Nephron (organoid): Measurements from ENCODE around the gene CDH4.

Experiments
- H3K27ac Mint-ChIP-seq, 3 experiments: 2 replicates each; pipeline ENCODE4 v1.8.0; 2020; ENCODE audit warnings: mixed read lengths in 3 of 3, mild to moderate bottlenecking in 2 of 3, moderate library complexity in 1 of 3
- H3K27me3 Mint-ChIP-seq: 2 replicates; pipeline ENCODE4 v1.8.0; 2021; ENCODE audit warnings: low read depth, mild to moderate bottlenecking, moderate library complexity, mixed read lengths
- H3K36me3 Mint-ChIP-seq: 2 replicates; pipeline ENCODE4 v1.8.0; 2020; ENCODE audit warnings: low read depth, mixed read lengths
- H3K4me1 Mint-ChIP-seq: 2 replicates; pipeline ENCODE4 v1.8.0; 2020; ENCODE audit warnings: mixed read lengths
- H3K4me3 Mint-ChIP-seq, 3 experiments: 2 replicates each; pipeline ENCODE4 v1.8.0; 2020; ENCODE audit warnings: mild to moderate bottlenecking in 3 of 3, mixed read lengths in 3 of 3, moderate library complexity in 2 of 3
- H3K9me3 Mint-ChIP-seq: 2 replicates; pipeline ENCODE4 v1.8.0; 2020; ENCODE audit warnings: mixed read lengths
- TF ChIP-seq, protein P1 (sequence below), 3 experiments: fragments of 200-600 bp; sonication (generic); IDR thresholded peaks; one replicate each; pipeline ENCODE4 v1.5.0; 2021; ENCODE audit warnings: antibody characterized with exemption in 3 of 3; ENCODE audit not compliant: unreplicated experiment in 3 of 3

The CDH4 gene

DNA sequence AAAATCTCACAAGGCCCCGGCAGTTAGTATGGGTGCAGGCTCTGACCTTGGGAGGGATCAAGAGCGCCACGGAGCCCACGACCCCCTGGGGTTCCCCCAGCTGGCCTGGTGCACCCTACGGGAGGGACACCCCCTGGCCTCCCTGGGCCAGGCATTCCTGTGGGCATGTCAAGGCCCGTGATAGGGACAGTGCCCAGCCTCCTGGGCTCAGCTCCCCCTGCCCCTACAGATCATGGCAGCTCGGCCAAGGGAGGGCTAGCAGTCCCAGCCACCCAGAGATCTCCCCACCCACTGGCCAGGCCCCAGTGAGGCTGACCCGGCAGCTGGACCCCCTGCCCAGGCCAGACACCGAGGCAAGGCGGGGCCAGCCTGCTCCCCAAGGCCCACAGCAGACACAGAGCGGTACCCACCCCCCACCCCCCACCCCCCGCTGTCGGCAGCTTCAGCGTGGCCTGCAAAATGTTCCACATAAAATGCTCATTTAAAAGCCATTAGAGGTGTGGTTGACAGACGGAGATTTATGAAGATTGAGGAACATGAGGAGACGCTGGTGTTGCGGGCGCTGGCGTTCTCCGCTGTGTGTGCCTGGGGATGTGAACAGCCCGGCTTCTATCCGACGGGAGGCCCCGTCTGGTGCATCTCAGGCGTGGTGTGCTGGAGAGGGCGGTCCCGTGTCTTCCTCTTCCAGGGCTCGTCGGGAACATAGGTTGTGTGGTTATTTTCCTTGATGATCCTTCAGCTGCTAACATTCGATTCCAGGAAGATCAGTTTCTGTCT is 625.1 kb downstream of the CDH4 start:
- H3K27ac Mint-ChIP-seq: no peak overlapping the region
- H3K36me3 Mint-ChIP-seq: no peaks in the 10 kb centered on the region
- H3K4me3 Mint-ChIP-seq: no peak overlapping the region
- no peaks in the 10 kb centered on the region for H3K9me3 Mint-ChIP-seq
- H3K4me1 Mint-ChIP-seq: no peaks in the 10 kb centered on the region
- peaks cover 13% of the 10 kb centered on the region for H3K27me3 Mint-ChIP-seq
- TF ChIP-seq, protein P1, sequence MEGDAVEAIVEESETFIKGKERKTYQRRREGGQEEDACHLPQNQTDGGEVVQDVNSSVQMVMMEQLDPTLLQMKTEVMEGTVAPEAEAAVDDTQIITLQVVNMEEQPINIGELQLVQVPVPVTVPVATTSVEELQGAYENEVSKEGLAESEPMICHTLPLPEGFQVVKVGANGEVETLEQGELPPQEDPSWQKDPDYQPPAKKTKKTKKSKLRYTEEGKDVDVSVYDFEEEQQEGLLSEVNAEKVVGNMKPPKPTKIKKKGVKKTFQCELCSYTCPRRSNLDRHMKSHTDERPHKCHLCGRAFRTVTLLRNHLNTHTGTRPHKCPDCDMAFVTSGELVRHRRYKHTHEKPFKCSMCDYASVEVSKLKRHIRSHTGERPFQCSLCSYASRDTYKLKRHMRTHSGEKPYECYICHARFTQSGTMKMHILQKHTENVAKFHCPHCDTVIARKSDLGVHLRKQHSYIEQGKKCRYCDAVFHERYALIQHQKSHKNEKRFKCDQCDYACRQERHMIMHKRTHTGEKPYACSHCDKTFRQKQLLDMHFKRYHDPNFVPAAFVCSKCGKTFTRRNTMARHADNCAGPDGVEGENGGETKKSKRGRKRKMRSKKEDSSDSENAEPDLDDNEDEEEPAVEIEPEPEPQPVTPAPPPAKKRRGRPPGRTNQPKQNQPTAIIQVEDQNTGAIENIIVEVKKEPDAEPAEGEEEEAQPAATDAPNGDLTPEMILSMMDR (IDR thresholded peaks at IDR 0.05; ENCODE audit: unreplicated experiment in 3 of 3): no peak

DNA sequence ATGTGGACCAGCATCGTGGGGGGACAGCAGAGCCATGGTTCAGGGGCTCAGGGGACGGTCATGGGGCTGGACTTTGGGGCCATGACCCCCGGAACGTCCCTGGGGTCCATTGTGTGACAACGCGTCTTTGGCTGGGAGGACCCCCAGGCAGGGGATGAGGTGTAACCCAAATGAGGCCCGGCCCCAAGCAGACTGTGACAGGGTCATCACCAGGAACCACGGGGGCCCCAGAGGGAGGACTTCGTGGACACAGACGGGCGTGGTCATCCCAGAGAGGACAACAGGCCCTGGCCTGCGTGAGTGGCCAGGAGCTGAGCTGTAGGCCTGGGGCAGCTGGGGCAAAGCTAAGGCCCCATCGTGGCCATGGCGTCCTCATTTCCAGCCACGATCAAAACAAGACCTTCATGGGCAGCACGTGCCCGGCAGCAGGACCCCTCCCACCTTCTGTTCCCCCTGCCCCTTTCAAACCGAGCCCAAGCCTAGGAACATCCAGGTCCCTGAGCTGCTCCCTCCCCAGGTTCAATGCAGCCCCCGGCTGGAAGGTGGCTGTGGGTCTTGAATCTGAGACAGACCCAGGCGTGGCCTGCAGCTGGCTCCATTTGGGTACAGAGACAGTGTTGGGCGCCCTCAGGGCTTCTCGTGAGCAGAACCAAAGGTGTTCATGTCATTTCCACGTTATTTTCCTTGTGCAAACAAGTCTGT is 625.9 kb downstream of the CDH4 start:
- no peaks in the 10 kb centered on the region for H3K9me3 Mint-ChIP-seq
- no peaks in the 10 kb centered on the region for H3K36me3 Mint-ChIP-seq
- H3K27ac Mint-ChIP-seq: no peak overlapping the region
- peaks cover 17% of the 10 kb centered on the region for H3K27me3 Mint-ChIP-seq
- H3K4me3 Mint-ChIP-seq: no peak overlapping the region
- TF ChIP-seq, protein P1 (IDR thresholded peaks at IDR 0.05; ENCODE audit: unreplicated experiment in 3 of 3): no peak
- no peaks in the 10 kb centered on the region for H3K4me1 Mint-ChIP-seq

DNA sequence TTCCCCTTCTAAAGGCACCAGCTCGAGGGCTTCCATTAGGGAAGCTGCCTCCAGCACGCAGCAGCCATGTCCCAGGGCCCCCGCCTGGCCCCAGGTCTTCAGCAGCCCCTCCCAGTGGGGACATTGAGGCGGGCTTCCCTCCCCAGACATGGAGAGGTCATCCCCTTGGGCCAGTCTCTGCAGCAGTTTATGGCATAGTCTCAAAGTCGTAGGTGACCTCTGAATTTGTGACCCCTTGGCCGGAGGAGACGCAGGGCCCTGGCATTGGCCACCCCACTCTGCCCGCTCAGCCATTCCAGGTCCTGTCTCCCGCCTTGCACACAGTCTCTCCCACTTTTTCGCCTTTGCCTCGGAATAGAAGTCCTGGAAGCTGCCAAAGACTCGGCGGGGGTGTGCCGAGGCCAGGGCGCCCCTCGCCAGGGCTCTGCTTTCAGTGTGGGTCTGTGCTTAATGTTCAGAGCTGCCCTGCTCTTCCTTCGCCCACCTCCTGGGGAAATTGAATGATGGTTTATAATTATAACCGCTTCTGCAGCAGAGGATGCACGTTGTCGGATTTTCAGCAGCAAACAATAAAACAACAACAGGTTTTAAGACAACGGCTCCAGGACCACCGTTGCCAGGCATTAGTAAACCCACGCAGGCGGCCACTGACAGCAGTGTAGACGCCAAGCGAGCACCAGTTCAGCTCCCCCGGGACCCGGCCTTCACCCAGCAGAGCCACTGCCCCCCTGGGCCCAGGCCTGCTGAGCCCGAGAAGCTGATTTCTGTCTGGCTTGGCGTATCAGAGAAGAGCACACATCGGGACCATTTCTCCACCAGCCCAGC is 626.6 kb downstream of the CDH4 start:
- H3K9me3 Mint-ChIP-seq: no peaks in the 10 kb centered on the region
- H3K27ac Mint-ChIP-seq: no peak overlapping the region

DNA sequence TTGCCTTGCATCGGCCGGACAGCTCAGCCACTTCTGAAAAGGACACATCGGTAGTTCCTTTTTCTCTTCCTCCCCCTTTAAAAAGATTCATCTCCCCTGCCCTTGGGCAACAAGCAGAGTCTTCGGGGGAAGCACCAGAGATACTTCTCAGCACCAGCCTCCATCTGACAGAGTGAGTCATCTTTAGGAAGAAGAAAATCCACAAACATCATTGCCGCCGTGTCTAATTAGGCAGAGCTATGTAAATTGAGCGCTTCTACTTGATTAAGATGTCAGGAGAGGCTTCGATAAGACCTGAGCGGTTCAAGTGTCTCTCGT is 627.2 kb downstream of the CDH4 start:
- no peak overlapping the region for H3K27ac Mint-ChIP-seq
- no peaks in the 10 kb centered on the region for H3K4me1 Mint-ChIP-seq
- TF ChIP-seq, protein P1 (IDR thresholded peaks at IDR 0.05; ENCODE audit: unreplicated experiment in 3 of 3): no peak
- peaks cover 21% of the 10 kb centered on the region for H3K27me3 Mint-ChIP-seq
- H3K4me3 Mint-ChIP-seq: no peak overlapping the region
- H3K9me3 Mint-ChIP-seq: no peaks in the 10 kb centered on the region
- no peaks in the 10 kb centered on the region for H3K36me3 Mint-ChIP-seq

More for the DNA sequence above, 626.6 kb downstream of the CDH4 start:
- TF ChIP-seq, protein P1 (IDR thresholded peaks at IDR 0.05; ENCODE audit: unreplicated experiment in 3 of 3): no peak
- H3K4me1 Mint-ChIP-seq: no peaks in the 10 kb centered on the region
- peaks cover 21% of the 10 kb centered on the region for H3K27me3 Mint-ChIP-seq
- no peak overlapping the region for H3K4me3 Mint-ChIP-seq
- no peaks in the 10 kb centered on the region for H3K36me3 Mint-ChIP-seq

DNA sequence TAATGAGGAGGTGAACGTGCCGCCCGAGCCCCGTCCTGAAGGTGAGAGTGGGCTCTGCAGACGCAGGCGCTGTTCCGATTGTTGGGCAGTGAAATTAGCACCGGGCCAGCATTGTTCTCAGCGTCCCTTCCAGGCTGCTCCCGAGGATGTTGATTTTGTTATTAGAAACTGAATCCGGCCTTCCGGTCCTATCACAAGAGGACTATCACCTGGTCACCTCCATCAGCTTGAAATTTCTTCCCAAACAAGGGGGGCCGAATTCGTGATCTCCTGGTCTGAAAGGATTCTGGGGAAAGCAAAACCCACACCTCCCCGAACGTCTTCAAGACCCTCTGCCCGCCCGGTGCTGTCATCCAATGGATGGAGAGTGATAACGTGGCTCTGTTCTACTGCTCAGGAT is 627.6 kb downstream of the CDH4 start:
- H3K4me3 Mint-ChIP-seq: no peak overlapping the region
- no peaks in the 10 kb centered on the region for H3K36me3 Mint-ChIP-seq
- peaks cover 21% of the 10 kb centered on the region for H3K27me3 Mint-ChIP-seq
- H3K27ac Mint-ChIP-seq: no peak overlapping the region
- no peaks in the 10 kb centered on the region for H3K9me3 Mint-ChIP-seq
- H3K4me1 Mint-ChIP-seq: no peaks in the 10 kb centered on the region
- TF ChIP-seq, protein P1 (IDR thresholded peaks at IDR 0.05; ENCODE audit: unreplicated experiment in 3 of 3): no peak
